ENCODE data around the gene BEND5.

DNA sequence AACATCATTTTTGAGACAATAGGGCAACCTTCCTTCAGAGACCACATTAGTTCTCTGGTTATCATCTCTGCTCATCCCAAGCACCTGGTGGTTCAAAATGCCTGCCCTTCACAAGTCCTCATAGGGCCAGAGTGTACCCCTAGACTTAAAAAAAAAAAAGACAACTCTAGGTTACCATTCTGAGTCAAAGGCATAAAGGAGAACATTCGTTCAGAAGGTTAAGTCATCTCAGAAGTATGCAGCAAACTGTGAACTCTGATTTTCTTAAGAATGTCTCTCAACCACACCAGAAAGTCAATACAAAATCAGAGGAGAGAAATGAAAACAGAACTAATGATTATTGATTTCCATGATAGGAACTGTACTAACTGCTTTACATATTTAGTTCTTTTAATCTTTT lies 9.2 kb upstream of the BEND5 start:
- no peak for TF ChIP-seq CTCF (IDR thresholded peaks at IDR 0.05)
- no peak for TF ChIP-seq EZH2 (IDR thresholded peaks at IDR 0.05)
